Fibroblast of lung (primary cell): ENCODE results near the gene MS4A3. TPM values are rescaled to one million over a fixed set of nuclear protein-coding genes. Genes with fewer than 3 reads are reported as not detected.

Source experiments
- DNase-seq, 2 donors: peaks; one replicate each; pipeline versions ENCODE4 v3.0.0 to v3.0.0-alpha.2; 2010; ENCODE audit warnings: low read depth in 2 of 2
- H2AFZ ChIP-seq: 2 replicates; pipeline ENCODE4 v1.5.1; 2012; ENCODE audit warnings: low read length, control low read depth, inconsistent platforms
- H3K27ac ChIP-seq: 2 replicates; pipeline ENCODE4 v1.5.1; 2011; ENCODE audit warnings: low read length, control low read depth; ENCODE audit not compliant: insufficient read depth
- H3K27me3 ChIP-seq: 2 replicates; pipeline ENCODE4 v1.5.1; 2011; ENCODE audit warnings: mild to moderate bottlenecking, low read length; ENCODE audit not compliant: control insufficient read depth, insufficient read depth
- H3K36me3 ChIP-seq: 2 replicates; pipeline ENCODE4 v1.5.1; 2011; ENCODE audit warnings: low read length; ENCODE audit not compliant: control insufficient read depth, insufficient read depth
- H3K4me1 ChIP-seq: 2 replicates; pipeline ENCODE4 v1.5.1; 2011; ENCODE audit warnings: low read length; ENCODE audit not compliant: control insufficient read depth, insufficient read depth; ENCODE audit errors: extremely low read depth
- H3K4me2 ChIP-seq: 2 replicates; pipeline ENCODE4 v1.5.1; 2011; ENCODE audit warnings: low read length, control low read depth; ENCODE audit not compliant: insufficient read depth; ENCODE audit errors: extremely low read depth
- H3K4me3 ChIP-seq, 4 experiments: fragments of 200-600 bp in 1 of 4; sonication (generic) in 1 of 4; replicated peaks in 1 of 4; 2 replicates each; pipeline ENCODE4 v1.5.1; 2011 to 2016; ENCODE audit warnings: low read length in 4 of 4, low read depth in 3 of 4, mild to moderate bottlenecking in 3 of 4, control low read depth in 2 of 4, inconsistent platforms in 1 of 4, mixed read lengths in 1 of 4; ENCODE audit not compliant: insufficient read depth in 1 of 4; ENCODE audit errors: control extremely low read depth in 1 of 4
- H3K79me2 ChIP-seq: 2 replicates; pipeline ENCODE4 v1.5.1; 2012; ENCODE audit warnings: mild to moderate bottlenecking, low read length, inconsistent platforms; ENCODE audit not compliant: control insufficient read depth, insufficient read depth
- H3K9ac ChIP-seq: 2 replicates; pipeline ENCODE4 v1.5.1; 2011; ENCODE audit warnings: mild to moderate bottlenecking, low read length, control low read depth; ENCODE audit not compliant: insufficient read depth
- H3K9me3 ChIP-seq: 2 replicates; pipeline ENCODE4 v1.5.1; 2012; ENCODE audit warnings: low read depth, low read length; ENCODE audit not compliant: control insufficient read depth, insufficient read depth
- H4K20me1 ChIP-seq: 2 replicates; pipeline ENCODE4 v1.5.1; 2011; ENCODE audit warnings: low read length; ENCODE audit not compliant: control insufficient read depth, insufficient read depth; ENCODE audit errors: extremely low read depth
- EZH2 ChIP-seq: IDR thresholded peaks from 2 replicates; pipeline ENCODE4 v1.5.1; 2012; ENCODE audit warnings: low read length, control low read depth, mild to moderate bottlenecking; ENCODE audit errors: missing control alignments
- polyA plus RNA-seq, 2 donors: library from polyadenylated mRNA; depleted of rRNA in 1 of 2; stranded (reverse) in 1 of 2; unstranded in 1 of 2; fragments of >200 nt; gene quantifications; 2 replicates each; pipeline ENCODE4 v1.2.1, GENCODE V29; 2011 to 2012; ENCODE audit warnings: missing spikeins in 1 of 2
- total RNA-seq: library from RNA; depleted of rRNA; stranded (reverse); fragments of >200 nt; gene quantifications from 2 replicates; pipeline ENCODE4 v1.2.1, GENCODE V29; 2014
- TF ChIP-seq, protein P1 (sequence below), 2 donors: IDR thresholded peaks in 1 of 2; conservative IDR thresholded peaks in 1 of 2; 1 replicate in 1 of 2; 2 replicates in 1 of 2; pipeline ENCODE4 v1.5.1; 2011 to 2012; ENCODE audit warnings: low read length in 2 of 2, control low read depth in 1 of 2, inconsistent platforms in 1 of 2, low read depth in 1 of 2, mild to moderate bottlenecking in 1 of 2

Gene MS4A3
- total and polyA plus RNA-seq, 2 donors (not counting 1 experiment from before 2014, with no cell fraction given), result not detected

- no peak for TF ChIP-seq EZH2
- TF ChIP-seq, protein P1, sequence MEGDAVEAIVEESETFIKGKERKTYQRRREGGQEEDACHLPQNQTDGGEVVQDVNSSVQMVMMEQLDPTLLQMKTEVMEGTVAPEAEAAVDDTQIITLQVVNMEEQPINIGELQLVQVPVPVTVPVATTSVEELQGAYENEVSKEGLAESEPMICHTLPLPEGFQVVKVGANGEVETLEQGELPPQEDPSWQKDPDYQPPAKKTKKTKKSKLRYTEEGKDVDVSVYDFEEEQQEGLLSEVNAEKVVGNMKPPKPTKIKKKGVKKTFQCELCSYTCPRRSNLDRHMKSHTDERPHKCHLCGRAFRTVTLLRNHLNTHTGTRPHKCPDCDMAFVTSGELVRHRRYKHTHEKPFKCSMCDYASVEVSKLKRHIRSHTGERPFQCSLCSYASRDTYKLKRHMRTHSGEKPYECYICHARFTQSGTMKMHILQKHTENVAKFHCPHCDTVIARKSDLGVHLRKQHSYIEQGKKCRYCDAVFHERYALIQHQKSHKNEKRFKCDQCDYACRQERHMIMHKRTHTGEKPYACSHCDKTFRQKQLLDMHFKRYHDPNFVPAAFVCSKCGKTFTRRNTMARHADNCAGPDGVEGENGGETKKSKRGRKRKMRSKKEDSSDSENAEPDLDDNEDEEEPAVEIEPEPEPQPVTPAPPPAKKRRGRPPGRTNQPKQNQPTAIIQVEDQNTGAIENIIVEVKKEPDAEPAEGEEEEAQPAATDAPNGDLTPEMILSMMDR (conservative IDR thresholded peaks at IDR 0.05 in 1 of 2, IDR thresholded peaks at IDR 0.05 in 1 of 2; ENCODE audit: low read depth in 1 of 2, low read length in 2 of 2), result no peak
- Histone ChIP-seq H3K9me3 (no peaks in the 10 kb centered on the region), H3K27ac (no peak overlapping the region), H3K27me3 (no peaks in the 10 kb centered on the region), H3K4me2 (no peak overlapping the region), H4K20me1 (no peaks in the 10 kb centered on the region), H3K4me1 (no peaks in the 10 kb centered on the region), H2AFZ (no peak overlapping the region), H3K79me2 (no peaks in the 10 kb centered on the region), H3K9ac (no peak overlapping the region), H3K36me3 (no peaks in the 10 kb centered on the region), H3K4me3 (no peak overlapping the region)
- no peak for DNase-seq
Measured at GRCh38 chr11:60077216-60077817, 20.9 kb downstream of the MS4A3 start.

DNA sequence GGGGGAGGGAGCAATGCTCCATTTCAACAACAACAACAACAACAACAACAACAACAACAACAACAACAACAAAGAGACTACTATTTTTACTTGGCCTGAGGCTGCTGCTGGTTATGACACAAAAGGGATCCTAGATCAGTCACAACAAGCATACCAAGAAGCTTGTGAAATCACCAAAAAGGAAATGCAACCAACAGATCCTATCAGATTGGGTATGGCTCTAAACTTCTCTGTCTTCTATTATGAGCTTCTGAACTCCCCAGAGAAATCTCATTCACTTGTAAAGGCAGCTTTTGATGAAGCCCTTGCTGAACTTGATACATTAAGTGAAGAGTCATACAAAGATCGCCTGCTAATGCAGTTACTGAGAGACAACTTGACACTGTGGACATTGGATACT lies 21.5 kb downstream of the MS4A3 start:
- no peak overlapping the region for H2AFZ ChIP-seq
- H3K9me3 ChIP-seq, result no peaks in the 10 kb centered on the region
- no peak overlapping the region for H3K9ac ChIP-seq
- no peak overlapping the region for H3K4me2 ChIP-seq
- no peaks in the 10 kb centered on the region for H3K27me3 ChIP-seq
- H3K36me3 ChIP-seq, result no peaks in the 10 kb centered on the region
- H3K4me3 ChIP-seq, result no peak overlapping the region
- no peaks in the 10 kb centered on the region for H3K4me1 ChIP-seq
- TF ChIP-seq, protein P1 (conservative IDR thresholded peaks at IDR 0.05 in 1 of 2, IDR thresholded peaks at IDR 0.05 in 1 of 2; ENCODE audit: low read depth in 1 of 2, low read length in 2 of 2), result no peak
- TF ChIP-seq EZH2, result no peak
- no peaks in the 10 kb centered on the region for H3K79me2 ChIP-seq
- H4K20me1 ChIP-seq, result no peaks in the 10 kb centered on the region
- no peak for DNase-seq
- H3K27ac ChIP-seq, result no peak overlapping the region

GRCh38 chr11:60078745-60079144 lies 22.3 kb downstream of the MS4A3 start:
- Histone ChIP-seq H3K4me3 (no peak overlapping the region), H4K20me1 (no peaks in the 10 kb centered on the region), H3K79me2 (no peaks in the 10 kb centered on the region), H3K9me3 (no peaks in the 10 kb centered on the region), H3K9ac (no peak overlapping the region), H3K4me2 (no peak overlapping the region), H3K27ac (no peak overlapping the region), H3K27me3 (no peaks in the 10 kb centered on the region), H3K4me1 (no peaks in the 10 kb centered on the region), H3K36me3 (no peaks in the 10 kb centered on the region), H2AFZ (no peak overlapping the region)
- DNase-seq, result no peak
- TF ChIP-seq, protein P1 (conservative IDR thresholded peaks at IDR 0.05 in 1 of 2, IDR thresholded peaks at IDR 0.05 in 1 of 2; ENCODE audit: low read depth in 1 of 2, low read length in 2 of 2), result no peak
- TF ChIP-seq EZH2, result no peak
